OCI-LY3 (cell line): Measurements from ENCODE around the gene SLC19A2.

Source experiments
- H2AFZ ChIP-seq: fragments of 200-600, 300-600 bp; shearing (Covaris generic); 2 replicates; pipeline ENCODE4 v1.6.0; 2014; ENCODE audit warnings: antibody characterized with exemption, low read depth, low read length
- H3K27ac ChIP-seq: fragments of 200-600, 300-600 bp; sonication (generic); 2 replicates; pipeline ENCODE4 v1.5.1; 2014; ENCODE audit warnings: mild to moderate bottlenecking, low read length, moderate library complexity, mixed read lengths
- H3K27me3 ChIP-seq: fragments of 200-600, 300-600 bp; sonication (generic); 2 replicates; pipeline ENCODE4 v1.6.1; 2014; ENCODE audit warnings: low read depth, low read length, mixed read lengths
- H3K36me3 ChIP-seq: fragments of 200-600, 300-600 bp; sonication (generic); replicated peaks from 2 replicates; pipeline ENCODE3; 2014; ENCODE audit warnings: low read depth, low read length, mixed read lengths
- H3K4me1 ChIP-seq: fragments of 300-600, 200-600 bp; sonication (generic); 2 replicates; pipeline ENCODE4 v1.6.1; 2014; ENCODE audit warnings: low read length, mixed read lengths
- H3K4me2 ChIP-seq: fragments of 200-600, 300-600 bp; sonication (generic); 2 replicates; pipeline ENCODE4 v1.6.1; 2014; ENCODE audit warnings: low read length, mixed read lengths
- H3K4me3 ChIP-seq: fragments of 300-600, 200-600 bp; sonication (generic); 2 replicates; pipeline ENCODE4 v1.5.1; 2014; ENCODE audit warnings: antibody characterized with exemption, mild to moderate bottlenecking, low read length, moderate library complexity
- H3K79me2 ChIP-seq: fragments of 300-600, 200-600 bp; shearing (Covaris generic); 2 replicates; pipeline ENCODE4 v1.6.1; 2014; ENCODE audit warnings: mild to moderate bottlenecking, low read length, mixed read lengths
- H3K9ac ChIP-seq: fragments of 300-600, 200-600 bp; shearing (Covaris generic); 2 replicates; pipeline ENCODE4 v1.6.0; 2014; ENCODE audit warnings: mild to moderate bottlenecking, low read length, moderate library complexity
- H3K9me3 ChIP-seq: fragments of 200-600, 300-600 bp; shearing (Covaris generic); 2 replicates; pipeline ENCODE4 v1.6.1; 2014; ENCODE audit warnings: low read length, mixed read lengths; ENCODE audit not compliant: insufficient read depth
- H4K20me1 ChIP-seq: fragments of 200-600, 300-600 bp; sonication (generic); 2 replicates; pipeline ENCODE4 v1.6.1; 2016; ENCODE audit warnings: low read length, mixed read lengths; ENCODE audit not compliant: insufficient read depth
- EZH2phosphoT487 ChIP-seq: fragments of 200-600 bp; shearing (Covaris generic); IDR thresholded peaks from 2 replicates; pipeline ENCODE4 v1.6.1; 2018; ENCODE audit warnings: antibody characterized with exemption, mixed run types, low read depth
- TF ChIP-seq, protein P1 (sequence below): fragments of 200-600, 300-600 bp; sonication (generic); IDR thresholded peaks from 2 replicates; pipeline ENCODE4 v1.5.1; 2014; ENCODE audit warnings: antibody characterized with exemption, low read length, low read depth

The SLC19A2 gene

GRCh38 chr1:169488157-169488556, 2.4 kb upstream of the SLC19A2 start:
- H3K79me2 ChIP-seq, result peaks cover 35% of the 10 kb centered on the region
- H3K4me2 ChIP-seq, result no peak overlapping the region
- H2AFZ ChIP-seq, result no peak overlapping the region
- H4K20me1 ChIP-seq, result peaks cover 19% of the 10 kb centered on the region
- no peaks in the 10 kb centered on the region for H3K9me3 ChIP-seq
- H3K27ac ChIP-seq, result no peak overlapping the region
- no peak overlapping the region for H3K4me3 ChIP-seq
- TF ChIP-seq EZH2phosphoT487, result no peak
- TF ChIP-seq, protein P1, sequence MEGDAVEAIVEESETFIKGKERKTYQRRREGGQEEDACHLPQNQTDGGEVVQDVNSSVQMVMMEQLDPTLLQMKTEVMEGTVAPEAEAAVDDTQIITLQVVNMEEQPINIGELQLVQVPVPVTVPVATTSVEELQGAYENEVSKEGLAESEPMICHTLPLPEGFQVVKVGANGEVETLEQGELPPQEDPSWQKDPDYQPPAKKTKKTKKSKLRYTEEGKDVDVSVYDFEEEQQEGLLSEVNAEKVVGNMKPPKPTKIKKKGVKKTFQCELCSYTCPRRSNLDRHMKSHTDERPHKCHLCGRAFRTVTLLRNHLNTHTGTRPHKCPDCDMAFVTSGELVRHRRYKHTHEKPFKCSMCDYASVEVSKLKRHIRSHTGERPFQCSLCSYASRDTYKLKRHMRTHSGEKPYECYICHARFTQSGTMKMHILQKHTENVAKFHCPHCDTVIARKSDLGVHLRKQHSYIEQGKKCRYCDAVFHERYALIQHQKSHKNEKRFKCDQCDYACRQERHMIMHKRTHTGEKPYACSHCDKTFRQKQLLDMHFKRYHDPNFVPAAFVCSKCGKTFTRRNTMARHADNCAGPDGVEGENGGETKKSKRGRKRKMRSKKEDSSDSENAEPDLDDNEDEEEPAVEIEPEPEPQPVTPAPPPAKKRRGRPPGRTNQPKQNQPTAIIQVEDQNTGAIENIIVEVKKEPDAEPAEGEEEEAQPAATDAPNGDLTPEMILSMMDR, result no peak
- H3K4me1 ChIP-seq, result peaks cover 46% of the 10 kb centered on the region
- H3K36me3 ChIP-seq, result peaks cover 16% of the 10 kb centered on the region
- no peak overlapping the region for H3K9ac ChIP-seq
- H3K27me3 ChIP-seq, result no peaks in the 10 kb centered on the region

- TF ChIP-seq EZH2phosphoT487, result no peak
- TF ChIP-seq, protein P1, result no peak
- peaks cover 41% of the 10 kb centered on the region for H3K79me2 ChIP-seq
- no peak overlapping the region for H3K4me3 ChIP-seq
- no peaks in the 10 kb centered on the region for H3K9me3 ChIP-seq
- peak overlapping the region; percentile 95 for H3K4me2 ChIP-seq
- H3K27ac ChIP-seq, result no peak overlapping the region
- H3K4me1 ChIP-seq, result peaks cover 51% of the 10 kb centered on the region
- H3K36me3 ChIP-seq, result peaks cover 18% of the 10 kb centered on the region
- no peaks in the 10 kb centered on the region for H3K27me3 ChIP-seq
- H3K9ac ChIP-seq, result no peak overlapping the region
- H2AFZ ChIP-seq, result no peak overlapping the region
- H4K20me1 ChIP-seq, result peaks cover 25% of the 10 kb centered on the region
These were observed 1.8 kb upstream of the SLC19A2 start for GRCh38 chr1:169487561-169487960.

GRCh38 chr1:169487133-169487532, 1.4 kb upstream of the SLC19A2 start:
- peaks cover 29% of the 10 kb centered on the region for H4K20me1 ChIP-seq
- peak overlapping the region; percentile 76; the same call in 1 of the 2 replicates for H3K9ac ChIP-seq
- no peak for TF ChIP-seq EZH2phosphoT487
- TF ChIP-seq, protein P1, result no peak
- no peak overlapping the region for H3K27ac ChIP-seq
- peaks cover 20% of the 10 kb centered on the region for H3K36me3 ChIP-seq
- H3K4me1 ChIP-seq, result peaks cover 48% of the 10 kb centered on the region
- peaks cover 45% of the 10 kb centered on the region for H3K79me2 ChIP-seq
- peak overlapping the region; percentile 95 for H3K4me2 ChIP-seq
- H2AFZ ChIP-seq, result no peak overlapping the region
- H3K27me3 ChIP-seq, result no peaks in the 10 kb centered on the region
- no peaks in the 10 kb centered on the region for H3K9me3 ChIP-seq
- peak overlapping the region; percentile 83 for H3K4me3 ChIP-seq

DNA sequence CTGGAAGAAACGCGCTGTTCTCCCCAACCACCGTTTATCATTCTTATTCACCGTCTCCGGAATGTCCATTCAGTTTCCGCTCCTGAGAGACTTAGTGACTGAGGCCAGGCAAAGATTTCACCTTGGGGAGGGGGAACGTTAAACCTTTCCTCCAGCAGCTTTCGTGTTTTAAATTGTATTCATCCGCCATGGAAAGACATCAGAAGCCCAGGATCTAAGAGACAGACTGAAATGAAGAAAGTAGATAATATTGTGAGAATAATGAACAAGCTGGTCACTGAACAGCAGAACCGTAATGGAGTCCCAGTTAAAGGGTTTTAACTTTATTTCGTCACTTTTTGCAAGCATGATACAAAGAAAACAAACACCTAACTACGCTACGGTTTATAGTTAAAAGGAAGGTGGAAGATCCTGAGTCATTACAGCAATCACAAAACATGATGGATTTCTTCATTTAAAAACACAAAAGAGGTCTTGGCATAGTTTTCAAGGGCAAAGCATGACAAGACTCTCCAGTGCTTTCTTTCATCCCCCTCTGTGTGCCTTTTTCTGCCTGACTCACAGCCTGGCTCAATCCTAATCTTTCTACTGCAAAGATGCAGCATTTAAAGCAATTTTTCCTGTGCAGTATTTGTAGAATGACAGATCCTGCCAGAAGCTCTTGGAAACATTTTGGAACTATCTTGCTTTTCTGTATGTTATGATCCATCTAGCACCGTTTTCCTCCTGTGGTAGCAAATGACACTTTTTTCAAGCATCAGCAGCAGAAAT, 722 bp upstream of the SLC19A2 start:
- H3K4me2 ChIP-seq, result peak overlapping the region; percentile 95
- TF ChIP-seq, protein P1, result no peak
- TF ChIP-seq EZH2phosphoT487, result no peak
- peak overlapping the region; percentile 83 for H3K4me3 ChIP-seq
- H2AFZ ChIP-seq, result peak overlapping the region; percentile 88
- no peaks in the 10 kb centered on the region for H3K27me3 ChIP-seq
- peaks cover 50% of the 10 kb centered on the region for H3K79me2 ChIP-seq
- H4K20me1 ChIP-seq, result peaks cover 32% of the 10 kb centered on the region
- peaks cover 22% of the 10 kb centered on the region for H3K36me3 ChIP-seq
- peak overlapping the region; percentile 38 for H3K27ac ChIP-seq
- no peaks in the 10 kb centered on the region for H3K9me3 ChIP-seq
- peaks cover 43% of the 10 kb centered on the region for H3K4me1 ChIP-seq
- H3K9ac ChIP-seq, result peak overlapping the region; percentile 76
